GM12878 (cell line): ENCODE measurements around the gene UBE3B.

Source experiments
- CTCF ChIP-seq, 3 experiments: IDR thresholded peaks in 2 of 3; conservative IDR thresholded peaks in 1 of 3; 2 replicates each; pipeline ENCODE4 v1.5.1; 2011; ENCODE audit warnings: low read depth in 3 of 3, low read length in 3 of 3, mild to moderate bottlenecking in 3 of 3, control low read depth in 2 of 3, moderate library complexity in 2 of 3, inconsistent platforms in 1 of 3, mixed read lengths in 1 of 3; ENCODE audit not compliant: control insufficient read depth in 2 of 3, insufficient read depth in 1 of 3; ENCODE audit errors: extremely low read depth in 1 of 3
- E2F4 ChIP-seq: IDR thresholded peaks from 2 replicates; pipeline ENCODE4 v1.6.1; 2012; ENCODE audit warnings: low read depth, low read length, improper control_type of control experiment
- E4F1 ChIP-seq: fragments of 450-650 bp; IDR thresholded peaks from 2 replicates; pipeline ENCODE4 v1.6.1; 2018; ENCODE audit warnings: borderline replicate concordance, mild to moderate bottlenecking; ENCODE audit not compliant: partially characterized antibody
- HDAC6 ChIP-seq: fragments of 200-600 bp; sonication (generic); IDR thresholded peaks from one replicate; pipeline ENCODE4 v1.8.0; 2017; ENCODE audit warnings: antibody characterized with exemption; ENCODE audit not compliant: unreplicated experiment
- KDM1A ChIP-seq: fragments of 200-600 bp; sonication (generic); IDR thresholded peaks from 2 replicates; pipeline ENCODE4 v1.6.1; 2016; ENCODE audit warnings: borderline replicate concordance
- MAX ChIP-seq: IDR thresholded peaks from 2 replicates; pipeline ENCODE4 v1.6.1; 2012; ENCODE audit warnings: low read depth, low read length, improper control_type of control experiment
- MXI1 ChIP-seq: fragments of 150-350 bp; IDR thresholded peaks from 2 replicates; pipeline ENCODE4 v1.6.1; 2011; ENCODE audit warnings: low read depth, mild to moderate bottlenecking, inconsistent platforms, low read length, improper control_type of control experiment
- POLR2A ChIP-seq: IDR thresholded peaks from 2 replicates; pipeline ENCODE4 v1.6.1; 2011; ENCODE audit warnings: low read depth, mild to moderate bottlenecking, low read length
- SMC3 ChIP-seq: IDR thresholded peaks from 2 replicates; pipeline ENCODE4 v1.6.1; 2011; ENCODE audit warnings: low read length, improper control_type of control experiment, borderline replicate concordance
- TCF7 ChIP-seq: IDR thresholded peaks from 2 replicates; pipeline ENCODE4 v1.6.1; 2014; ENCODE audit warnings: antibody characterized with exemption, borderline replicate concordance

- TF ChIP-seq HDAC6 (no peak), CTCF (IDR thresholded peaks at IDR 0.05 in 2 of 3, conservative IDR thresholded peaks at IDR 0.05 in 1 of 3; ENCODE audit: control insufficient read depth in 2 of 3, extremely low read depth in 1 of 3, insufficient read depth in 1 of 3, low read depth in 3 of 3, low read length in 3 of 3) (no peak), E4F1 (no peak), KDM1A (no peak), E2F4 (no peak), MAX (no peak), MXI1 (no peak), POLR2A (no peak), SMC3 (no peak), TCF7 (no peak)
Measured at GRCh38 chr12:109512608-109513007, 35.2 kb downstream of the UBE3B start.
